ENCODE data around the gene ITPR2.
"Not testable (repeated sequence)": the region's sequence is repeated elsewhere in the genome, so short reads cannot be mapped to it uniquely, and the experiment has no call there.

ITPR2 gene

GRCh38 chr12:26554332-26554731 is 278.7 kb downstream of the ITPR2 start:
- DNase-seq = no peak

GRCh38 chr12:26551385-26551784 is 281.6 kb downstream of the ITPR2 start:
- DNase-seq = no peak

GRCh38 chr12:26548227-26548626 is 284.8 kb downstream of the ITPR2 start:
- no peak for DNase-seq

- DNase-seq = no peak
These were observed 286.3 kb downstream of the ITPR2 start for GRCh38 chr12:26546535-26547314.

- no peak for DNase-seq
These were observed 293.9 kb downstream of the ITPR2 start for GRCh38 chr12:26539131-26539530.

GRCh38 chr12:26537651-26538050 is 295.3 kb downstream of the ITPR2 start:
- DNase-seq = no peak

GRCh38 chr12:26537126-26537525 is 295.9 kb downstream of the ITPR2 start:
- no peak for DNase-seq

GRCh38 chr12:26535826-26536225 is 297.2 kb downstream of the ITPR2 start:
- no peak for DNase-seq

GRCh38 chr12:26534071-26534470 is 298.9 kb downstream of the ITPR2 start:
- DNase-seq = no peak

GRCh38 chr12:26533211-26533610 is 299.8 kb downstream of the ITPR2 start:
- no peak for DNase-seq

- DNase-seq = no peak
These were observed 302.5 kb downstream of the ITPR2 start for GRCh38 chr12:26530461-26530860.

GRCh38 chr12:26528943-26529342 is 304.1 kb downstream of the ITPR2 start:
- DNase-seq = no peak

GRCh38 chr12:26527682-26528081 is 305.3 kb downstream of the ITPR2 start:
- DNase-seq = no peak

- peak; percentile 34 for DNase-seq
These were observed 308.0 kb downstream of the ITPR2 start for GRCh38 chr12:26524862-26525465.

- no peak for DNase-seq
These were observed 309.3 kb downstream of the ITPR2 start for GRCh38 chr12:26523708-26524150.

- no peak for DNase-seq
These were observed 312.1 kb downstream of the ITPR2 start for GRCh38 chr12:26520869-26521268.

GRCh38 chr12:26520109-26520508 is 312.9 kb downstream of the ITPR2 start:
- DNase-seq = no peak

GRCh38 chr12:26519462-26519861 is 313.5 kb downstream of the ITPR2 start:
- no peak for DNase-seq

- not testable (repeated sequence) for DNase-seq
These were observed 315.7 kb downstream of the ITPR2 start for GRCh38 chr12:26517320-26517719.

- DNase-seq = no peak
These were observed 318.6 kb downstream of the ITPR2 start for GRCh38 chr12:26514364-26514763.

GRCh38 chr12:26513363-26514043 is 319.5 kb downstream of the ITPR2 start:
- DNase-seq = no peak

- no peak for DNase-seq
These were observed 320.8 kb downstream of the ITPR2 start for GRCh38 chr12:26512213-26512612.

GRCh38 chr12:26510354-26510674 is 322.7 kb downstream of the ITPR2 start:
- no peak for DNase-seq

- DNase-seq = no peak
These were observed 325.4 kb downstream of the ITPR2 start for GRCh38 chr12:26507613-26508012.
